ENCODE results near the gene STK32B. TPM values are rescaled to one million over a fixed set of nuclear protein-coding genes. Genes with fewer than 3 reads are reported as not detected.

STK32B gene
- total and polyA plus RNA-seq, 2 of the 4 experiments (the other 2 are of a cell fraction), result 5.5 to 6.3 TPM

DNA sequence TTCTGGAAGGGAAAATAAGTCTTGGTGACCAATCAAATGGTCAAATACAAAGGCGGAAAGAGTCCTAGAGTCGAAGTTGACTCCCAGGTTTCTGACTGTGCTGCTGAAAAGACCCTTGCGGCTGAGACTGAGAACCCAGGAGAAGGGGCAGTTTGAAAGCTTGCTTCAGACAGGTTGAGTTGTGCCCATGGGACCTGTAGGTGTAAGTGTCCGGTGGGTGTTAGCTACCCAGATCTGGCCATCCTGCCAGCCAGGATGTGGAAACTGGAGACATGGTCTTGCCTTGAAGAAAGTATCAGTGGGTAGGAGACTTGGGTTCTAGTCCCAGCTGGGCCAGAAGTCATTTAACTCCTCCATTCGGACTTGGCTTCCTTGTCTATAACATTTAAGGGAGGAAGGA is 381.9 kb downstream of the STK32B start:
- 87% methylated on average over 3 of the region's 5 CpGs; no CpG with 5 or more reads in 1 of the 2 experiments for WGBS, 2 experiments (ENCODE audit: extremely low coverage in 2 of 2, insufficient read length in 1 of 2)
- Histone ChIP-seq H2AFZ (replicated peaks; ENCODE audit: low read length, poor library complexity) (no peak overlapping the region), H3K18ac (ENCODE audit: low read depth, low read length) (no peak overlapping the region), H2AK5ac (ENCODE audit: low read depth, low read length) (no peak overlapping the region), H3K79me1 (ENCODE audit: low read depth in 1 of 2, low read length in 2 of 2) (no peaks in the 10 kb centered on the region), H4K91ac (ENCODE audit: insufficient read depth, low read depth, low read length) (no peak overlapping the region), H4K20me1 (ENCODE audit: insufficient read depth, low read length) (no peaks in the 10 kb centered on the region), H3K9me1 (ENCODE audit: insufficient read depth, low read length) (no peaks in the 10 kb centered on the region), H3K36me3 (ENCODE audit: control insufficient read depth, insufficient read depth, low read length) (no peaks in the 10 kb centered on the region), H2AK9ac (replicated peaks; ENCODE audit: low read depth, low read length, poor library complexity) (no peak overlapping the region), H3K56ac (ENCODE audit: extremely low read depth, insufficient read depth, low read length) (no peak overlapping the region), H2BK5ac (ENCODE audit: low read depth, low read length, poor library complexity, severe bottlenecking) (no peak overlapping the region), H3K4me3 (ENCODE audit: insufficient read depth, low read depth, low read length) (no peak overlapping the region), H2BK120ac (ENCODE audit: low read depth, low read length) (no peak overlapping the region), H3K27me3 (ENCODE audit: control insufficient read depth, insufficient read depth, low read length) (no peaks in the 10 kb centered on the region), H3K4me1 (ENCODE audit: control insufficient read depth, insufficient read depth, low read length) (no peaks in the 10 kb centered on the region), H3K4ac (ENCODE audit: low read depth, low read length) (no peak overlapping the region), H3K9me3 (ENCODE audit: control insufficient read depth, insufficient read depth, low read length) (no peaks in the 10 kb centered on the region), H3K23ac (ENCODE audit: low read depth, low read length) (no peak overlapping the region), H3K9ac (ENCODE audit: low read depth, low read length) (no peak overlapping the region), H3K4me2 (ENCODE audit: low read depth, low read length) (no peak overlapping the region), H2BK20ac (ENCODE audit: low read depth, low read length) (no peak overlapping the region), H4K5ac (ENCODE audit: low read depth, low read length) (no peak overlapping the region), H3K27ac (ENCODE audit: insufficient read depth, low read length) (no peak overlapping the region), H4K8ac (ENCODE audit: low read depth in 2 of 2, low read length in 2 of 2) (no peak overlapping the region), H2BK15ac (ENCODE audit: low read depth, low read length) (no peak overlapping the region), H3K14ac (replicated peaks; ENCODE audit: low read depth, low read length) (no peak overlapping the region)
- ChIA-PET POLR2A (ENCODE audit: unreplicated experiment) (no interaction called here), CTCF (no interaction called here)
- no peak for ATAC-seq (ENCODE audit: low read depth)
- no peak for DNase-seq
- dilution Hi-C loops (cut with HindIII; ENCODE audit: low sequenced_read_pairs, unreplicated experiment), result no loop called here
- in situ Hi-C loops (cut with MboI; ENCODE audit: low sequenced_read_pairs), result no loop called here
- TF ChIP-seq, protein P1, sequence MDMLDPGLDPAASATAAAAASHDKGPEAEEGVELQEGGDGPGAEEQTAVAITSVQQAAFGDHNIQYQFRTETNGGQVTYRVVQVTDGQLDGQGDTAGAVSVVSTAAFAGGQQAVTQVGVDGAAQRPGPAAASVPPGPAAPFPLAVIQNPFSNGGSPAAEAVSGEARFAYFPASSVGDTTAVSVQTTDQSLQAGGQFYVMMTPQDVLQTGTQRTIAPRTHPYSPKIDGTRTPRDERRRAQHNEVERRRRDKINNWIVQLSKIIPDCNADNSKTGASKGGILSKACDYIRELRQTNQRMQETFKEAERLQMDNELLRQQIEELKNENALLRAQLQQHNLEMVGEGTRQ (IDR thresholded peaks at IDR 0.05; ENCODE audit: low read depth, low read length), result no peak
- no peak for TF ChIP-seq MAZ (IDR thresholded peaks at IDR 0.05; ENCODE audit: borderline replicate concordance, low read depth, low read length)
- TF ChIP-seq CEBPB (IDR thresholded peaks at IDR 0.05; ENCODE audit: low read depth, low read length), result no peak
- intact Hi-C loops (cut with micrococcal nuclease), result no loop called here
- BruUV-seq (replicated peaks), result no TSS peak
